ENCODE measurements around the gene SOX15.
"Not testable (repeated sequence)": the region's sequence is repeated elsewhere in the genome, so short reads cannot be mapped to it uniquely, and the experiment has no call there.

Gene SOX15

GRCh38 chr17:7613769-7614424, 24.0 kb upstream of the SOX15 start:
- Mint-ChIP-seq H3K27me3 (ENCODE audit: low read depth) (no peaks in the 10 kb centered on the region), H3K4me1 (peaks cover 38% of the 10 kb centered on the region), H3K4me3 (peak overlapping the region; percentile 91 to 94 (median 94)), H3K9me3 (no peaks in the 10 kb centered on the region), H3K27ac (peak overlapping the region; percentile 88 to 92 (median 91)), H3K36me3 (ENCODE audit: low read depth) (peaks cover 24% of the 10 kb centered on the region)
- no peak for TF ChIP-seq CTCF (IDR thresholded peaks at IDR 0.05; ENCODE audit: unreplicated experiment in 3 of 3)

DNA sequence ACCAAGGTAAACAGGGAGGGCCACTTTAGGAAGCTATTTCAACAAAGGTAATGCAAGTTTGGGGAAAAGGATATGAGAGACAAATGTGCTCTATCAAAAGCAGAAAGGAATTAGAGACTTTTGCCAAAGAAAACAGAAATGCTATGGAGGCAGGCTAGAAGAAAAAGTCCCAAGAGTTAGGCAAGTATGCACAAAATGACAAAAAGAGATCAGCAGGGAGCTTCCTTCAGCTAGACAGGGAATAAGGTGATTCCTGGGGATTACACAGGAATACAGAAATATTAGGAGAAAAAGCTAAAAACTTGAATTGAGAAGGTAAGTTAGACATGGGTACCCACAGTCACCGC, 22.4 kb upstream of the SOX15 start:
- Mint-ChIP-seq H3K4me3 (peak overlapping the region; percentile 91 to 94 (median 94)), H3K27me3 (ENCODE audit: low read depth) (no peaks in the 10 kb centered on the region)
- TF ChIP-seq CTCF (IDR thresholded peaks at IDR 0.05; ENCODE audit: unreplicated experiment in 3 of 3): no peak

DNA sequence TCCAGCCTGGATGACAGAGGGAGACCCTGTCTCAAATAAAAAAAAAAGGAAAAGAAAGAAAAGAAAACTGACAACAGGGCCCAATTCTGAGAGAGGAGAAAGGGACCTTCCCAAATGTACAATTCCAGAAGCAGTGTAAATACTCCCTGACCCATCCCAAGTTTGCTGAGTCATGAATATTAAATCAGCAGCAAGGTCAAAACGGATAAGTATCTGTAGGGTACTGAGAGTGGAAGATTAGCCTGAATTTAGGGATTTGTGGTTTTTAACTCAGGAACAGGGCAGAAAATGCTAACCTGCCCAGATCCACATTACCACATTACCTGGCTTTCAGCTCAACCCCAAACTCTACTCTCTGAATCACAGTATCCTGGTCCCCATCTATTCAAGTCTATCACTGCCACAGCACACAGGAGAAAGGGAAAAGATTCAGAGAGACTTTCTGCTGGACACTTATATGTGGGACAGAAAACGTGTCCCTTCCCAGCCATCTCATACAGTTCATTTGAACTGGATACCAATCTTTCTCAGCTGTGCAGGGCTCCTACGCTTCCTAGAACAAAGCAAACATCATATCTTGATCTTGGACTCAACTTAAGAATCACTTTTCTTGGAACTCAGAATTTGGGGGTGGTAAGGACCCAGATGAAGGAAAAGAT, 21.9 kb upstream of the SOX15 start:
- no peaks in the 10 kb centered on the region for H3K9me3 Mint-ChIP-seq
- peak overlapping the region; percentile 91 to 94 (median 94) for H3K4me3 Mint-ChIP-seq
- H3K27ac Mint-ChIP-seq: peak overlapping the region; percentile 85 to 94 (median 88)
- H3K4me1 Mint-ChIP-seq: peaks cover 38% of the 10 kb centered on the region
- no peaks in the 10 kb centered on the region for H3K27me3 Mint-ChIP-seq (ENCODE audit: low read depth)
- peaks cover 24% of the 10 kb centered on the region for H3K36me3 Mint-ChIP-seq (ENCODE audit: low read depth)
- no peak for TF ChIP-seq CTCF (IDR thresholded peaks at IDR 0.05; ENCODE audit: unreplicated experiment in 3 of 3)

More for the DNA sequence above, 22.4 kb upstream of the SOX15 start:
- Mint-ChIP-seq H3K9me3 (no peaks in the 10 kb centered on the region), H3K36me3 (ENCODE audit: low read depth) (peaks cover 24% of the 10 kb centered on the region), H3K4me1 (peaks cover 38% of the 10 kb centered on the region), H3K27ac (peak overlapping the region; percentile 85 to 94 (median 88))

DNA sequence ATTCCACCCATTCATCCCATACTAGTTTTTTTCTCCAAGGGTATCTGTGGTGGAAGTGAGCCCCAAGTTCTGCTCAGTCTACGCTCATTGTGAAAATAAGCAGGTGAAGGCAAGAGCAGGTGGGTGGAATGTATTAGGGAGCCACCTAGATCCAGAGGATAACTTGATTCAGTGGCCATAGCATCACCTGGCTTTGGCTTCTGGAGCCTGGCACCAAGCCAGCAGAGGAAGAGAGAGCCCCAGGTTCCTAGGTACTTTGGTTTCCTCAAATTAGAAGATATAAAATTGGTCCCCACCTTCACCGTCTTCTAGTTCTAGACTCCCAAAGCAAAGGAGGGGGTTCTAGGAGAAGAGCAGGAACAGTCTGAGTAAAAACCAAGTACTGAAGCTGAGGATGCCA, 20.7 kb upstream of the SOX15 start:
- Mint-ChIP-seq H3K4me3 (peak overlapping the region; percentile 13 to 57 (median 50)), H3K36me3 (ENCODE audit: low read depth) (peaks cover 32% of the 10 kb centered on the region), H3K4me1 (peaks cover 43% of the 10 kb centered on the region), H3K27ac (peak overlapping the region in 1 of 3 experiments; percentile 17), H3K27me3 (ENCODE audit: low read depth) (no peaks in the 10 kb centered on the region), H3K9me3 (no peaks in the 10 kb centered on the region)
- TF ChIP-seq CTCF (IDR thresholded peaks at IDR 0.05; ENCODE audit: unreplicated experiment in 3 of 3): no peak

DNA sequence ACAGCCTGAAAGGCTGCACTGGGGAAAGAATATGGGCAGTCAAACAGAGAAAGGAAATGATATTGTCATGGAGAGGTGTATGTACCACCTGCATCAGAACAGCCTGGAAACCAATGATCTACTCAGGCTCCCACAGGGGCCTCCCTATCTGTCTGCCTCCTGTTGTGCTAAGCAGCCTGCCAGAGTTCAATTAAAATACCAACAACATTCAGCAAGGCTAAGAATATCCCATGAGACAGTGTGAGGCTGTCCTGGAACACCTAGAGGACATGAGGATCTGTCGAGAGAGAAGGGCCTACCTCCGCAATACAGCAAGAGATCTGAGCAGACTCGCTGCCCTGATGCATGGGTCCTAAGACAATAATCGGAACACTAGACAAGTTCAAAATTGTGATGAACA, 16.4 kb upstream of the SOX15 start:
- Mint-ChIP-seq H3K27ac (no peak overlapping the region), H3K36me3 (ENCODE audit: low read depth) (peaks cover 55% of the 10 kb centered on the region), H3K9me3 (no peaks in the 10 kb centered on the region), H3K27me3 (ENCODE audit: low read depth) (no peaks in the 10 kb centered on the region), H3K4me1 (peaks cover 15% of the 10 kb centered on the region), H3K4me3 (no peak overlapping the region)
- TF ChIP-seq CTCF (IDR thresholded peaks at IDR 0.05; ENCODE audit: unreplicated experiment in 3 of 3): no peak

DNA sequence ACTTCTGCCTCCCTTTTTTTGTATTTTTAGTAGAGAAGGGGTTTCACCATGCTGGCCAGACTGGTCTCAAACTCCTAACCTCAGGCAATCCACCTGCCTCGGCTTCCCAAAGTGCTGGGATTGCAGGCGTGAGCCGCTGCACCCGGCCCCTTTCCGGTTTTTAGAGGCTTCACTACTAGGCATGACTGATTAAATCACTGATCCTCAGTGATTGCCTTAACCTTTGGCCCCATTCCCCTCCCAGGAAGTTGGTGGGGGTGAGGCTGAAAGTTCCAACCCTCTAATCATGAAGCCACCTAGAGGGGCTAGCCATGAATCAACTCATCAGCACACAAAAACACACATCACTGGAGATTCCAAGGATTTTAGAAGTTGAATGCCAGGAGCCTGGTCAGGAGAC, 7.7 kb upstream of the SOX15 start:
- H3K36me3 Mint-ChIP-seq (ENCODE audit: low read depth): peaks cover 74% of the 10 kb centered on the region
- not testable (repeated sequence) for H3K4me3 Mint-ChIP-seq; H3K27me3 Mint-ChIP-seq (ENCODE audit: low read depth); H3K27ac Mint-ChIP-seq; H3K4me1 Mint-ChIP-seq; H3K9me3 Mint-ChIP-seq
